Lower leg skin (tissue), 3 donors: ENCODE data around the gene PDLIM5.

ENCODE experiments used
- POLR2A ChIP-seq, 2 donors: fragments of 450-650 bp; IDR thresholded peaks; one replicate each; pipeline ENCODE4 v1.6.1; 2016 to 2017; ENCODE audit warnings: antibody characterized with exemption in 2 of 2, mild to moderate bottlenecking in 1 of 2, moderate library complexity in 1 of 2
- TF ChIP-seq, protein P1 (sequence below), 3 donors: fragments of 450-650 bp; IDR thresholded peaks; one replicate each; pipeline ENCODE4 v1.5.1; 2016; ENCODE audit warnings: antibody characterized with exemption in 3 of 3, mild to moderate bottlenecking in 3 of 3, moderate library complexity in 2 of 3

DNA sequence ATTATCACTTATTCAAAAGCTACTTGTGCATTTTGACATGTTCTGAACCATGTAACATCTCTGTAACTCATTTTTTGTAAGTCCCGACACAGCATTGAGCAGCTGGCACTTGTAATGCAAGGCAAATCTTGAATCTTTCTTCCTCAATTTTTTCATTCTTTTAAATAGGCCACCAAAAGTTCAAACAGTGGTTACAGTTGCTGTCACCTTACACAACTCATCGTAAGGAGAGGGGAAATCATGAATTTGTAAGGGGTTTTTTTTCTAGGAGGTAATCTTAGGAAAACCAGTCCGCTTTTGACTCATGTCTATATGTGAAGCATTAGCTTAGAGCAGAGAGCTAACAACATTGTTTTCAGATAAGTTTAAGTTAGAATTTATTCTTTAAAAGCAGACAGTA, 124.5 kb downstream of the PDLIM5 start:
- TF ChIP-seq, protein P1, sequence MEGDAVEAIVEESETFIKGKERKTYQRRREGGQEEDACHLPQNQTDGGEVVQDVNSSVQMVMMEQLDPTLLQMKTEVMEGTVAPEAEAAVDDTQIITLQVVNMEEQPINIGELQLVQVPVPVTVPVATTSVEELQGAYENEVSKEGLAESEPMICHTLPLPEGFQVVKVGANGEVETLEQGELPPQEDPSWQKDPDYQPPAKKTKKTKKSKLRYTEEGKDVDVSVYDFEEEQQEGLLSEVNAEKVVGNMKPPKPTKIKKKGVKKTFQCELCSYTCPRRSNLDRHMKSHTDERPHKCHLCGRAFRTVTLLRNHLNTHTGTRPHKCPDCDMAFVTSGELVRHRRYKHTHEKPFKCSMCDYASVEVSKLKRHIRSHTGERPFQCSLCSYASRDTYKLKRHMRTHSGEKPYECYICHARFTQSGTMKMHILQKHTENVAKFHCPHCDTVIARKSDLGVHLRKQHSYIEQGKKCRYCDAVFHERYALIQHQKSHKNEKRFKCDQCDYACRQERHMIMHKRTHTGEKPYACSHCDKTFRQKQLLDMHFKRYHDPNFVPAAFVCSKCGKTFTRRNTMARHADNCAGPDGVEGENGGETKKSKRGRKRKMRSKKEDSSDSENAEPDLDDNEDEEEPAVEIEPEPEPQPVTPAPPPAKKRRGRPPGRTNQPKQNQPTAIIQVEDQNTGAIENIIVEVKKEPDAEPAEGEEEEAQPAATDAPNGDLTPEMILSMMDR (IDR thresholded peaks at IDR 0.05), result no peak
- TF ChIP-seq POLR2A (IDR thresholded peaks at IDR 0.05), result no peak
